Stimulated activated CD8-positive, alpha-beta memory T cell treated with anti-CD3 and anti-CD28 coated beads, Interleukin-2, amount 100 ng/mL, for 48 hours (primary cell): ENCODE results near the gene PRSS36.
"Not testable (repeated sequence)": the region's sequence is repeated elsewhere in the genome, so short reads cannot be mapped to it uniquely, and the experiment has no call there.

Experiments
- DNase-seq, 2 donors: peaks; one replicate each; pipeline ENCODE4 v3.0.0-alpha.2; 2020; ENCODE audit warnings: low read depth in 2 of 2

Gene PRSS36

DNA sequence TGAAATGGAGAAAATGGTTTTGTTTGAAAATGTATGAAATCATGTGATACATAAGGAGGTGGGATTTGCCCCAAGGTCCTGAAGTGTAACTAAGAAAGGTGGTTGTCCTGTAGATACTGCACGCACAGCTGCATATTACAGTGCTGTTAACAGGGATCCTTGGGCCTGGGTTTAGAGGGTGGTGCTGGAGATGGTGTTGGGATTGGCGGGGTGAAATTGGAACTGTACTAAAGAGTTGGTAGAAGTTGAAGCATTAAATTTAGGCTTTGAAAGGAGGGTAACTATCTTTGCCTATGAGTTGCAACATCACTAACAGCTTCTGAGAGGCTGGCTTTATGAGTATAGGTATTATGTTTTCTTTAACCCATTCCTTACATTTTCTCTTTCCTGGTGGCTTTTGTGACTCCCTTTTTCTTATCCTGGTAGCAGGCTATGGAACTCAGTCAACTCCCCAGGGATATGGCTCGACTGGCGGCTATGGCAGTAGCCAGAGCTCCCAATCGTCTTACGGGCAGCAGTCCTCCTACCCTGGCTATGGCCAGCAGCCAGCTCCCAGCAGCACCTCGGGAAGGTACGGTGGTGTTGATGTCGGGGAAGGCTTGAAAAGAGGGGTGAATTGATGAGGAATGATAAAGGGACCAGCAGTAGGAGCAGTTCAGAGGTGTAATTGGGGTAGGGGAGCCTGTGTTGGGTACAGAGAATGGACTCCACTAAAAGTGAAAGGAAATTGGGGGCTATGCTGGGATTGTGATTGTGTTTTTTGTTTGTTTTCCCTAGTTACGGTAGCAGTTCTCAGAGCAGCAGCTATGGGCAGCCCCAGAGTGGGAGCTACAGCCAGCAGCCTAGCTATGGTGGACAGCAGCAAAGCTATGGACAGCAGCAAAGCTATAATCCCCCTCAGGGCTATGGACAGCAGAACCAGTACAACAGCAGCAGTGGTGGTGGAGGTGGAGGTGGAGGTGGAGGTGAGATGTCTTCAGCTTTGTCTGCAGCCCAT, 33.9 kb upstream of the PRSS36 start:
- no peak for DNase-seq

DNA sequence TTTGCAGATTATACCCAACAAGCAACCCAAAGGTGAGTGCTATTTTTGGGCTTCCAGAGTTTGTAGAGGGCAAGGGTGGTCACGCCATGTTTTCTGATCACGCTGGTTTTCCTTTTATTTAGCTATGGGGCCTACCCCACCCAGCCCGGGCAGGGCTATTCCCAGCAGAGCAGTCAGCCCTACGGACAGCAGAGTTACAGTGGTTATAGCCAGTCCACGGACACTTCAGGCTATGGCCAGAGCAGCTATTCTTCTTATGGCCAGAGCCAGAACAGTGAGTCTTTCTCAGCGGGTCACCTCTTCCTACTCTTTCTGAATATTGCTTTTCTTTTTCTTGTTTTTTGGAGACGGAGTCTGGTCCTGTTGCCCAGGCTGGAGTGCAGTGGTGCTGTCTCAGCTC, 32.5 kb upstream of the PRSS36 start:
- no peak for DNase-seq

- DNase-seq, result no peak
These were observed 31.4 kb upstream of the PRSS36 start for GRCh38 chr16:31181102-31181830.

DNA sequence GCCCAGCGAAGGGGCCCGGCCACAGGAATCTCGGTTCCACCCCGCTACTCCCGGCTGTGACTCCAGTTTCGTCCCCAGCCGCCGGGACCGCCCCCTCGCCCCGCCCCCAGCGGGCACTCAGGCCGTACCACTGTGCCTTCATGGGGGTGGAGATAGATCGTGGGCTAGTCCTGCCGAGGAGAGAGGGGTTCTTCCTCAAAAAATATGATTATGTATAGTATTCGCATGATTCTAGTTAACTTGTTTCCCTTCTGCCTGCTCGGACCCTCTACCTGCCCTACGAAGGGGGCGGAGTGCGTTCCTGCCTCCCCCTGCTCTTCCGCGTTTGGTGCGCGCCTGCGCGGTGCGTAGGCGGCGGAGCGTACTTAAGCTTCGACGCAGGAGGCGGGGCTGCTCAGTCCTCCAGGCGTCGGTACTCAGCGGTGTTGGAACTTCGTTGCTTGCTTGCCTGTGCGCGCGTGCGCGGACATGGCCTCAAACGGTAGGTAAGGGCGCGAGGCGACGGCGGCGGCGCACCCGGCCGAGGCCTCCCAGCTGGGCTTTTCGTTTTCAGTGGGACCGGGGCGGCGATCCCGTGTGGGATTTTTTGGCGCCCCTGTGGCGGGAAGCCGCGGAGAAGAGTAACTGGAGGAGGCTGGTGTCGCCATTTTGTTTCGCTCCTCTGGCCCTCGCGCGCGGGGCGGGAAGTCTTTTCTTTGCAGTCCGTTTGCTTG, 30.0 kb upstream of the PRSS36 start, which contains the start of gene FUS:
FUS (plus strand) TSS at position 393 of the 713 bp plus-strand sequence; CDS start at position 469, 76 bp downstream.
- DNase-seq, result peak; percentile 83 to 86

- no peak for DNase-seq
These were observed 29.4 kb upstream of the PRSS36 start for GRCh38 chr16:31179219-31179746.

GRCh38 chr16:31177136-31177535, 27.3 kb upstream of the PRSS36 start:
- peak in 1 of 2 donors; percentile 25 for DNase-seq

DNA sequence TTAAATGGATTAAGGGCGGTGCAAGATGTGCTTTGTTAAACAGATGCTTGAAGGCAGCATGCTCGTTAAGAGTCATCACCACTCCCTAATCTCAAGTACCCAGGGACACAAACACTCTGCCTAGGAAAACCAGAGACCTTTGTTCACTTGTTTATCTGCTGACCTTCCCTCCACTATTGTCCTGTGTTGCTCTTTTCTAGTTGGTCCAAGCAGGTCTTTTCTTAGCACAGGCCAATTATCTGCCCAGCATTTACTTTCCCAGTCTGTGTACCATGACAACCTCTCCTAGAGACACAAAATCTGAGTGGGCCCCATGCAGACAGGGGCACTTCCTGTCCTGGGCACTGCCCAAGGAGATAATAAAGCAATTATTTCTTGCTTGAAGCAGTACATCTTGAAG, 20.2 kb upstream of the PRSS36 start:
- not testable (repeated sequence) for DNase-seq

- no peak for DNase-seq
These were observed 19.0 kb upstream of the PRSS36 start for GRCh38 chr16:31168848-31169247.

DNA sequence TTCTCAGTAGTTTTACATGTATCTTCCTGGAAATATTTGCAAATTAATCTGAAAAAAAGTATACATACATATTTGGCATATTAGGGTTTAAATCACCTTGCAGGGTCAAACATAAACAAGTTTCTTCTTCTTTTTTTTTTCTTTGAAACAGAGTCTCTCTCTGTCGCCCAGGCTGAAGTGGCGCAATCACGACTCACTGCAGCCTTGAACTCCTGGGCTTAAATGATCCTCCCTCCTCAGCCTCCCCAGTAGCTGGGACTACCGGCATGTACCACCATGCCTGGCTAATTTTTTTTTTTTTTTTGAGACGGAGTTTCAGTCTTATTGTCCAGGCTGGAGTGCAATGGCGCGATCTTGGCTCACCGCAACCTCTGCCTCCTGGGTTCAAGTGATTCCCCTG, 17.4 kb upstream of the PRSS36 start:
- no peak for DNase-seq

DNA sequence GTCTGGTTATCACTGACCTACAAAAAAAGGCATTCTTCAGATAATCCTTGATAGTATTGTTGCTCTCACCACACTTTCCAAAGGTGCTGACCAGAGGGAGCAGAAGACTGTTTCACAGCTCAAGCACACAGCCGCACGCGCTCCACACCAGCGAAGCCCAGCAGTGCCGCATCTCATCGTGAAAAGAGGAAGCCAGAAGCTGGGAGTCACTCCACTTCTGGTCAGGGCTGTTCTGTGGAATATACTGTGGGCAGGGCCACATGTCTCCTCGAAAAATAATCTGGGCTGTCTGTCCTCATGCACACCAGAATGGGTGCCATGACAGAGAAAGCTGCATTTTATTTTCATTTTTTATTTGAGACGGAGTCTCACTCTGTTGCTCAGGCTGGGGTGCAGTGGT, 7.3 kb upstream of the PRSS36 start:
- DNase-seq, result no peak

DNA sequence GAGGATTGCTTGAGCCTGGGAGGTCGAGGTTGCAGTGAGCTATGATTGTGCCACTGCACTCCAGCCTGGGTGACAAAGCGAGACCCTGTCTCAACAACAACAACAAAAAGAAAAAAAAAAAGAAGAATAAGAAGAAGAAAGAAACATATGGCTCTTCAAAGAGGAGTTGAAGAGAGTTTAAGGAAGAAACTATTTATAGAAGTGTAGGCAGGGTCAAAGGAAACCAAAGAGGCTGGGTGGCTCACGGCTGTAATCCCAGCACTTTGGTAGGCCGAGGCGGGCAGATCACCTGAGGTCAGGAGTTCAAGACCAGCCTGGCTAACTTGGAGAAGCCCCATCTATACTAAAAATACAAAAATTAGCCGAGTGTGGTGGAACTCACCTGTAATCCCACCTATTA, 1.1 kb upstream of the PRSS36 start:
- DNase-seq, result not testable (repeated sequence)

GRCh38 chr16:31149332-31149731, 534 bp downstream of the PRSS36 start:
- no peak for DNase-seq

- no peak for DNase-seq
These were observed 970 bp downstream of the PRSS36 start for GRCh38 chr16:31148896-31149295.

DNA sequence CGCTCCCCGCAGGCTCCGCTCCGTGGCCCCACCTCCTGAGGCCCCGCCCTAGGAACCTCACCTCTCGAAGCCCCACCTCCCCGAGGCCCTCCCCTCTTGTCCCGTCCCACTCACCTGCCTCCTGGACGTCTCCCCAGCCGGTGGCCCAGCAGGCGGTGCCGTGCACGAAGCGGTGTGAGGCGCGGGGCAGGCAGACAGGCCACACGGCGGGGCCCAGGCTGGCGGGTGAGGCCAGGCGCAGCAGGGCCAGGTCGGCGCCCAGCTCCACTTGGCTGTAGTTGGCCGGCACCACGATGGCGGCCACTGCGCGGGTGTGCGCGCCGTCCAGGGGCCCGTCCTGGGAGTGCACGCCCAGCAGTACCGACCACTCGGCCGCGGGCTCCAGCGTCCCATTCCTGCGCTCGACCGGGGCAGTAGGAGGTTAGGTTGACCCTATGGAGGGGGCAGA, 1.6 kb downstream of the PRSS36 start:
- no peak for DNase-seq

GRCh38 chr16:31147574-31147973, 2.3 kb downstream of the PRSS36 start:
- DNase-seq, result no peak

GRCh38 chr16:31145398-31145990, 4.4 kb downstream of the PRSS36 start:
- DNase-seq, result no peak

DNA sequence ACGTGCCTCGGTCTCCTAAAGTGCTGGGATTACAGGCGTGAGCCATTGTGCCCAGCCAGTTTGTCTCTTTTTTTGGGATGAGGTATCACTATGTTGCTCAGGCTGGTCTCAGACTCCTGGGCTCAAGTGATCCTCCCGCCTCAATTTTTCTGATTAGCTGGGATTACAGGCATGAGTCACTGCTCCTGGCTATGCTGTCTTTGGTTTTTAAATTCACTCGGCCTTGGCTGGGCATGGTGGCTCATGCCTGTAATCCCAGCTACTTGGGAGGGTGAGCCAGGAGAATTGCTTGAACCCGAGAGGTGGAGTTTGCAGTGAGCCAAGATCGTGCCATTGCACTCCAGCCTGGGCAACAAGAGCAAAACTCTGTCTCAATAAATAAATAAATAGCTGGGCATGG, 5.4 kb downstream of the PRSS36 start:
- not testable (repeated sequence) for DNase-seq

DNA sequence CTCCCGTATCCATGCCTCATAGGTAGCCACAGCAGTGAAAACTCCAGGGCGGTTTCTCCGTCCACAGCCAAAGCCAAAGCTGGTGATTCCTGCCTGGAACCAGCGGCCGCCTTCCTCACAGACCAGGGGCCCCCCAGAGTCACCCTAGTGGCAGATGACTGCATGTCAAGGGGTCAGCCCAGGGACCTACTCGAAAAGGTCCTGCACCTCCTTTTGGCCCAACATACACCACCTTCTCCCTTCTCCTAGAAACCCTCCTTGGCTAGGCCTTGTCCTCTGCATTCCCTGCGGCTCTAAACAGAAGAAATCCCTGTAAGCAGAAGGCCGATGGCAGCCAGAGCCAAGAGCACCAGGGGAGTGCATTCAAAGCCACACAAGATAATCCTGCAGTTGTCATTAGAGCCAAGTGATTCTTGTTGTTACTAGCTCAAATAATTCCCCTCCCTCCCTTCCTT, 6.1 kb downstream of the PRSS36 start:
- DNase-seq, result no peak

GRCh38 chr16:31143011-31143693, 6.7 kb downstream of the PRSS36 start:
- no peak for DNase-seq
